Thyroid gland (tissue), 4 donors: Measurements from ENCODE around the gene CRYL1.

Experiments
- CTCF ChIP-seq, 6 experiments: fragments of 200-600 bp in 3 of 6; fragments of 450-650 bp in 3 of 6; sonication (generic) in 3 of 6; IDR thresholded peaks; one replicate each; pipeline ENCODE4 v1.5.1; 2016 to 2019; ENCODE audit warnings: antibody characterized with exemption in 6 of 6, mild to moderate bottlenecking in 2 of 6, inconsistent platforms in 1 of 6, moderate library complexity in 1 of 6
- POLR2A ChIP-seq, 2 donors: fragments of 450-650 bp; IDR thresholded peaks; one replicate each; pipeline ENCODE4 v1.6.1; 2017; ENCODE audit warnings: antibody characterized with exemption in 2 of 2, mild to moderate bottlenecking in 2 of 2, moderate library complexity in 1 of 2

GRCh38 chr13:20391597-20392452, 133.8 kb downstream of the CRYL1 start:
- no peak for TF ChIP-seq CTCF (IDR thresholded peaks at IDR 0.05)
- no peak for TF ChIP-seq POLR2A (IDR thresholded peaks at IDR 0.05)
